ENCODE measurements around the gene TRAPPC3L.

DNA sequence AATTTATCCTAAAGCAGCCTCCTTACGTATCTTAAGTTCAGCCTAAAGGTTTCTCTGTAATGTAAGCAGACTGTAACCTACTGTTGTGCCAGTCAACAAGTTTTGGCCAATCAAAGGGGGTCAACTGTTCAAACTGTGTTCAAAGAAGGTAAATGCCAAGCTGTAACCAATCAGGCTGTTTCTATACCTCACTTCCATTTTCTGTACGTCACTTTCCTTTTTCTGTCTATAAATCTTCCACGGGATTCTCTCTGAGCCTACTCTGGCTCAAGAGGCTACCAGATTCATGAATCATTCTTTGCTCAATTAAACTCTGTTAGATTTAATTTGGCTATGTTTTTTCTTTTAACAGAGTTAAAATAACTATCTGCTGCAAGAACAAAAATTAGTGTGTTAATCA, 89.4 kb downstream of the TRAPPC3L start:
- TF ChIP-seq, protein P1, sequence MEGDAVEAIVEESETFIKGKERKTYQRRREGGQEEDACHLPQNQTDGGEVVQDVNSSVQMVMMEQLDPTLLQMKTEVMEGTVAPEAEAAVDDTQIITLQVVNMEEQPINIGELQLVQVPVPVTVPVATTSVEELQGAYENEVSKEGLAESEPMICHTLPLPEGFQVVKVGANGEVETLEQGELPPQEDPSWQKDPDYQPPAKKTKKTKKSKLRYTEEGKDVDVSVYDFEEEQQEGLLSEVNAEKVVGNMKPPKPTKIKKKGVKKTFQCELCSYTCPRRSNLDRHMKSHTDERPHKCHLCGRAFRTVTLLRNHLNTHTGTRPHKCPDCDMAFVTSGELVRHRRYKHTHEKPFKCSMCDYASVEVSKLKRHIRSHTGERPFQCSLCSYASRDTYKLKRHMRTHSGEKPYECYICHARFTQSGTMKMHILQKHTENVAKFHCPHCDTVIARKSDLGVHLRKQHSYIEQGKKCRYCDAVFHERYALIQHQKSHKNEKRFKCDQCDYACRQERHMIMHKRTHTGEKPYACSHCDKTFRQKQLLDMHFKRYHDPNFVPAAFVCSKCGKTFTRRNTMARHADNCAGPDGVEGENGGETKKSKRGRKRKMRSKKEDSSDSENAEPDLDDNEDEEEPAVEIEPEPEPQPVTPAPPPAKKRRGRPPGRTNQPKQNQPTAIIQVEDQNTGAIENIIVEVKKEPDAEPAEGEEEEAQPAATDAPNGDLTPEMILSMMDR (IDR thresholded peaks at IDR 0.05) = no peak
- TF ChIP-seq POLR2A (IDR thresholded peaks at IDR 0.05) = no peak
